ENCODE measurements around the gene PRIM2.

DNA sequence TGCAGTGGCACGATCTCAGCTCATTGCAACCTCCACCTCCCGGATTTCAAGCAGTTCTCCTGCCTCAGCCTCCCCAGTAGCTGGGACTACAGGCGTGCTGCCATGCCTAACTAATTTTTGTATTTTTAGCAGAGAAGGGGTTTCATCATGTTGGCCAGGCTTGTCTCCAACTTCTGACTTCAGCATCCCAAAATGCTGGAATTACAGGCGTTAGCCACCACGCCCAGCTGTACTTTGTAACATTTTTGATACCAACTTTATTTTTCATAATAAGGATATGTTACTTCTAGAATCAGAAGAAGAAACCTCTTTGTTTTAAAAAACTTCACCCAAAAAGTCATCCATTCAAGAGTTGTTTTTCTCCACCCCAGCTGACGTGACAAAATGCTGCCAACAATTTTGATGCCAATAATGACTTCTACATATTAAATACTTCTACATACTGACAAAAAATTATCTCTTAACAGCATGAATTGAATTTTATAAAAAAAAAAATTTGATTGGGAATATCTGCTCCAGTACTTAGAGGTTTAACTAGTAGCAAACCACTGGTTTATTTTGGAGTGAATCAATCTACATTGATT, 22.5 kb upstream of the PRIM2 start:
- TF ChIP-seq, protein P1, sequence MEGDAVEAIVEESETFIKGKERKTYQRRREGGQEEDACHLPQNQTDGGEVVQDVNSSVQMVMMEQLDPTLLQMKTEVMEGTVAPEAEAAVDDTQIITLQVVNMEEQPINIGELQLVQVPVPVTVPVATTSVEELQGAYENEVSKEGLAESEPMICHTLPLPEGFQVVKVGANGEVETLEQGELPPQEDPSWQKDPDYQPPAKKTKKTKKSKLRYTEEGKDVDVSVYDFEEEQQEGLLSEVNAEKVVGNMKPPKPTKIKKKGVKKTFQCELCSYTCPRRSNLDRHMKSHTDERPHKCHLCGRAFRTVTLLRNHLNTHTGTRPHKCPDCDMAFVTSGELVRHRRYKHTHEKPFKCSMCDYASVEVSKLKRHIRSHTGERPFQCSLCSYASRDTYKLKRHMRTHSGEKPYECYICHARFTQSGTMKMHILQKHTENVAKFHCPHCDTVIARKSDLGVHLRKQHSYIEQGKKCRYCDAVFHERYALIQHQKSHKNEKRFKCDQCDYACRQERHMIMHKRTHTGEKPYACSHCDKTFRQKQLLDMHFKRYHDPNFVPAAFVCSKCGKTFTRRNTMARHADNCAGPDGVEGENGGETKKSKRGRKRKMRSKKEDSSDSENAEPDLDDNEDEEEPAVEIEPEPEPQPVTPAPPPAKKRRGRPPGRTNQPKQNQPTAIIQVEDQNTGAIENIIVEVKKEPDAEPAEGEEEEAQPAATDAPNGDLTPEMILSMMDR (IDR thresholded peaks at IDR 0.05; ENCODE audit: insufficient read depth, low read length, poor library complexity, severe bottlenecking), result no peak
- no peak for TF ChIP-seq EZH2phosphoT487 (conservative IDR thresholded peaks at IDR 0.05; ENCODE audit: low read length)
